GM18520 (cell line): ENCODE measurements around the gene HDAC9.

Experiments used
- ATAC-seq: cut with Tn5 transposase; IDR thresholded peaks from one replicate; pipeline ENCODE4 v1.9.1; 2021; ENCODE audit not compliant: unreplicated experiment

HDAC9 gene

DNA sequence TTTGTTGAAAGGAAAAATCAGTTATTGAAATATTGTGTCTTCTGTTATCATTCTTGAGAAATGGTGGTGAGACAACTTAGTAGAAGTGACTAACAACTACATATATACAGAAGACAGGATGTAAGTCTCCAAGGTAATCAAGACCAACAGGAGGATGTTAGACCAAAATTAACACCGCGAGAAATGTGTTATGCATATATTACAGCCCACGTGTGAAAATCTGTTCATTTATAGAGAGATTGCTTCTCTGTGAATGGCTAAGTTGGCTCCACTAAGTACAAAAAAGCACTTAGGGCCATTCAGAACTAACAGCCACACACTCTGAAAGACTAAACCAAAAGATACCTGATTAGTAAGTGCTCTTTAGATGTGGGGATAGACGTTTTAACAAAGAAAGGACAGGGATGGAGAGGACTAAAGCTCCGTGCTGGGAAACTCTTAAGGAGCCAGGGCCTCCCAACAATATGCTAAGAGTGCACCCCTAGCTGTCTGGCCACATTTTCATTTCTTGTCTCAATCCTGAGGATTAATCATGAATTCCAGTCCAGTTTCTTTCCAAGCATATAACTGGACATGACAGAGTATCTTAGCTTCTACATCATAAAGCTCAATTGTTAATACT is 26.5 kb downstream of the HDAC9 start:
- peak; percentile 95 for ATAC-seq

DNA sequence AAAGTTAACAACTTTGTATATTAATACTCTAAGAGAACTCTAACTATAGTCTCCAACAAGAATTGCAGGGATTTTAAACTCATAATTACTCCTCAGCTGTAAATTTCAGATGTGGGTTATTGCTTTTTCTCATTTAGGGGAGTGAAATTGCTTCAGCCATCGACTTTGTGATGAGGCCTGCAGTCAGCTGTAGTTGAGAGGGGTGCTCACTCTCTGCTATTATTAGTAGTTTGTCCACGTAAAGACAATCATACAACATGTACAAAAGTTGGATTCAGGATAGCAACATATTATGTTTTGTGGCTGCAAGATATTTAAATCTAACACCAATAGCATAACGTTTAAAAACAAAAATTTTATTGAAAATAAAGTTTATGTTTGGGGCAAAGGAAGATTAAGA is 28.7 kb downstream of the HDAC9 start:
- no peak for ATAC-seq

DNA sequence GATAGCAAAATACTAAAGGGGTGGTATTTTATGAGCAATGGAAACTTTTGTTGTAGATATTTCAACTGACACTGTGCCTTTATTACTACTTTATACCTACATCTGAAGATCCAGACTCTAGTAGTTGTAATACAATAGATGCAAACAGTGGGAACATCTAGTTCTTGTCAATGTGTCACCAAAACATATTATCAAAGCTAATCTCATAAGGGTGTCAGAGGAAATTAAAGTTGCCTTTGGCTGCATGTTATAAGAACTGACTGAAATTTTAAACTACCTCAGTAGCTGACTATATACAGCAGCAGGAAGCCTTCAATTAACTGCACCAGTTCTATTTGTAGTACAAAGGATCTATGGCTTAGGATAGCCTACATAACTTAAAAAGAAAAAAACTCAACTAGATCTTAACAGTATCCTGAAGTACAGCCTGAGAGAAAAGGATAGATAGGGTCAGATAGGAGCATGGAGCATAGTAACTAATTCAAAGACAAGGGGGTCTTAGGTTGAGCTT is 30.9 kb downstream of the HDAC9 start:
- no peak for ATAC-seq

DNA sequence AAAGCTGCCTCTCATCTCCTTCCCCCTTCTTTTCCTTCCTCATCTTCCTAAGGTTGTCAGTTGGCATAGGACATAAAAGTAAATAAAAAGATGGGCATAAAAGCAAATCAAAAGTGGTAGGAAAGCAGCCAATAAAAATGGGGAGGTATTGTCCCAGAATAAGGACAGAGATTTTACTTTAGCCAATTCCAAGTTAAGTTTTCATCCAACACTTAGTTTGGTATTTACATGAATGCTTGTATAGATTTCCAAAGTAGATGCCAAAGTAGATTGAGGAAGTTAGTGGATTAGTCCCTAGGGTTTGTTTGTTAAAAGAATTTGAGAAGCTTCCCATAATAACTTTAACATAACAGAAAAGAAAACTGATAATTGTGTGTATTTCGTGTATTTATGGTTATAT is 33.7 kb downstream of the HDAC9 start:
- ATAC-seq: no peak

DNA sequence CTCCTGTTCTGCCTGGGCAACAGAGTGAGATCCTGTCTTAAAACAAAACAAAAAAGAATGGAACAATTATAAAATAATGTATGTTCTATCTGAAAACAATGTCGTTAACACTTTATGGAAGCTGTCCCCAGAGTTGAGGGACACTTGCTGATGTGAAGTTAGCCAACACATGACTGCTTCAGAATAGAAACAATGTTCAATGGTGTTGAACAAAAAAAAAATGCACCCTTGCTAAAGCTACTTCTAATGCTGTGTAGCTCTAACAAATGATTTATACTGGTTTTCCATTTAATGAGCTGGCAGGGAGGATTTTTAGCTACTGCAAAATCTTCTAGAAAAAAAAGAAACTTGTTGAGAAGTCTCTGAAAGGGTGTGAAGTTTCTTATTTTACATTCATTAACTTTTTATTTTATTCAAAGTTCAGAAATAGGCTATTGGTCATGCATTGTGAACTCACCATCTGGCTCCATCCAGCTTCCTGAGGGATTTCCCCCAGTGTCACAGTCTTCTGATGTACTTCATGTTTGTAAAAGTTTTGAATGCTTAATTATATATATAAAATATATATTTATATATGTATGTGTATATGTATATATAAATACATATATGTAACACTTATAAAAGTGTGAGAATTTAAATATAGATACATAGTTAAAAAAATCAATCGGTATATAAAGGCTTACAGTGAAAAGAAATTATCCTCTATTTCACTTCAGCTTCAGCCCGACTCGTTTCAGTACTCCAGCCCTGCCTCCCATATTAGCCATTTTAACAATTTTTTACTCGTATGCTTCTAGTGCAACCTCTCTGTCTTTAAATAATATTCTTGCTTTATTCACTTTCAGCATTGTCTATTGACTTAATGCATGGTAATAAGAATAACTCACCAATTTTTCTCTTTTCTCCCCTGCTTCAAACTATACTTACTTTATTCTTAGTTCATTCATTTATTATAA is 35.0 kb downstream of the HDAC9 start:
- peak; percentile 65 for ATAC-seq

DNA sequence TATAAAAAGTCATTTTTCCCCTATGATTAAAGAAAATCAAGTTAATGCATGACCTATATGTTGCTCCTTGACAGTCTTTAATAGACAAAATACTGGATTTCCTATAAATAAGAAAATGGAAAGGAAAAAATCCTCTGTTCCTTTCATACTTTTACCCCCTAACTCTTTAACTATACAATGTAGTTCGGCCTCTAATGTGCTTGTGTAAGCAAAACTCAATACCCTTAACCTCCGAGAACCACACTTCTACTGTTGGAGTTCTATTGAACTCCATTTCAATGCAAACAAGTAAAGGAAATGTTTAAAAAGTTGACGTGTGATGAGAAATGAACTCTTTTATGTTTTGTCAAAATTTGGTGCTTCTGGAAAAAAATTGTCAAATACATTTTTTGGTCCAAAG is 36.0 kb downstream of the HDAC9 start:
- ATAC-seq: no peak

DNA sequence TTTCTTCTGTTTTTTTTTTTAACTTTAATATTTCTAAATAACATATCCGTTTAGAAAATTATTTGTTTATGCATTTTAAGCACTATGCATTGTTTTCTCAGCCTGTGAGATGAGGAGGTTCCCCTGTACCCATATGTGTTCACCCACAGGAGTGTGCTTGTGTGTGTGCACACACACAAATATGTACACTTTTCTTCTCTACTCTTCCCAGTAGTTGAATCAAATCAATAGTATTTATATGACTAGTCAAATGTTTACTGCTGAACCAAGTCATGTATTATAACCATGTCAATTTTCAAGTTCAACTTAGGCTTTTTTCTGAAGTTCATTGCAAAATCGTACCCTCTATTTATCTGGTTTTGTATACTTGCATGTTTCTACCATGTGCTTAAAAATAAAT is 37.3 kb downstream of the HDAC9 start:
- ATAC-seq: peak; percentile 30

DNA sequence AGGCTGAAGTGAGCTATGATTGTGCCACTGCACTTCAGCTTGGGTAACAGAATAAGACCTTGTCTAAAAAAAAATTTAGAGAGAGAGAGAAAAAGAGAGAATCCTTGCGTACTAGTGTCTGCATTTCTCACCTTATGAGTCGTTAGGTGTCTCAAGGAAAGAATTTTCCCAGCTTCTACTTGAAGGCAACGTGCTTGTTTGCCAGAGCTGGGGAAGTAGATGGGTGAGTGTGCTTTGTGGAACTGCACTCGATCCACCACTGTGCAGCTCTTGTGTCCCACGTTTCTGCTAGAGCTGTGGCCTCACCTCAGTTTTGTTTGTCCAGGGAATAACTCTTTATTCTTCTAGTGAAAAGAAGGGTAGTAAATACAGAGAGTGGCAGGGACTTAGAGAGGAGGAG is 38.9 kb downstream of the HDAC9 start:
- no peak for ATAC-seq

DNA sequence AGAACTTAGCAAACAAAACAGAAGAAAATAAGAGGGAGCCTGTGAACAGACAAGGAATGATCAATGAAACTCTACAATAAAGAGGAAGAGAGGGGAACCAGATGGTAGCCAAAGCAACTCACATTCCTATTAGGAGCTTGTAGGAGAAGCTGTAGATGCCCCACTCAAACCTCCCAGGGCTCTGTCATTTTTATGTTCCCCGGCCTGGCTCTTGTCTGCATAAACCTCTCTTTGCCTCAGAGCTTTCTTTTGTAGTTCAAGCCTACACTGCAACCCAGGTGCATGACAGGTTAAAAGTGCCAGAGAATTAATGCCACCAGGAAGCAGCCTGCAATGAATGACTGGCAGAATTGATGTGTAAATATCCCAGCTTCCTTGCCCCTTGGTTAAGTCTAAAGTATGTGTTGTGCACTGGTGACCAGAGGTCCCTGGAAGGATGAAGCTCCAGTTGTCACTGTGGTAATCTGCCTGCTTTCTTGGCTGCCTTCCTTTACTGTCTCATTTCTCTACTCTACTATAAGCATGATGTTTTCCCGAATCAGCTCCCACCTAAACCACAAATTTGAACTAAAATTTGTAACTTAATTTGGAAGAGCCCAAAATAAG is 40.4 kb downstream of the HDAC9 start:
- no peak for ATAC-seq

DNA sequence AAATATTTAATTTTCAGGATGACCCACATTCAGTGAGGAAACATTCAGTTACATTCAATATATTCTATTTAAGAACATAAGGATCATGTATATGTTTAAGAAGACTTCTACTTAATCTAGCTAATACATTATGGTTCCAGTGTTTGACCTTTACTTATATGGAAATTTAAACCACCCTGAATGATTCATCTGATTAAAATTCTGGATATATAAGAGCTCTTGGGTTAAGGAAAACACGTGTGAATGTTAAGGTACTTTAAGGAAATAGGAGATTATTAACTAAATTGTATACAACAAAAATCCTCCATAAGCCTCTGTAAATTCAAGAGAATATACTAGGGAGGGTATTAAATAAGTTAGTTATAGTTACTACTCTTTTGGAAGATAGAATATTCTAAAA is 40.9 kb downstream of the HDAC9 start:
- ATAC-seq: no peak

DNA sequence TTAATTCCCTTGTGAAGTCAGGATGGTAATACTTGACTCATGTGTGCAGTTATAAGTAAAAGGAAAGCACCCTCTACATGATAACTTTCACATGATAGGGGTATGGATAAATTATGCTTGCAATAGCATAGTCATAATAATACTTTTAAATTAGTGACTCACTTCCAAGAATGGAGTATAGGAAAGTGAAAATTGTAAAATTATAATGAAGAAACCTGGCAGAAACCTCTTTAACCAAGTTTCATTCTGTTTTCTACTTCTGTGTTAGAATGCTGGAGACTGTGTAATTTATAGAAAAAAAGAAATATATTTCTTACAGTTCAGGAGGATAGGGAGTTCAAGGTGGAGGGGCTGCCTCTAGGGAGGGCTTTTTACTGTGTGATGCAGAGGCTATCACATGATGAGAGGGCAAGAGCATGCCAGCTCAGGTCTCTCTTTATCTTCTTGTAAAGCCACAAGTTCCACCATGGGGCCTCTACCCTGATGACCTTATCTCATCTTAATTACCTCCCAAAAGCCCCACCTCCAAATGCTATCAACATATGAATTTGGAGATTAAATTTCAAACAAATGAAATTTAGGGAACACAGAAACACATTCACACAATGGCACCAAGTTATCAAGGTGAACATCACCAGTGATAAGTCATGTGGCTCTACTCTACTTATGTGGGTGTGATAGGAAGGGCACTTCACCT is 43.2 kb downstream of the HDAC9 start:
- ATAC-seq: peak; percentile 89

DNA sequence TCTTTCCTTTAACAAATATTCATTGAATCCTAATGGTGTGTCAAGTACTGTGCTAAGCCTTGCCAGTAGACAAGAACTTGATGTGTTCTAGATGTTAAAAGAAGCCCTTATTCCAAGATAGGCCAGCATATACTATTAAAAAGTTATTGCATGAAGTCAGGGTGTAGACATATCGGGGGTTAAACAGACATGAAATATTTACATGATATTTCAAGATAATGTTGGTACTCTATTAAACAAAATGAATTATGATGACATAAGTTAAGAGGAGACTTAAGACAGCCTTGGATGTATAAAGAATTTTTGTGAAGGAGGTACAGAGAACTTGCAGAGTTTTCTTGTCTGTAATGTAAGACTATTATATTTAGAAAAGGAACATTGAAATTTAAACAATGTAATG is 44.8 kb downstream of the HDAC9 start:
- ATAC-seq: no peak

DNA sequence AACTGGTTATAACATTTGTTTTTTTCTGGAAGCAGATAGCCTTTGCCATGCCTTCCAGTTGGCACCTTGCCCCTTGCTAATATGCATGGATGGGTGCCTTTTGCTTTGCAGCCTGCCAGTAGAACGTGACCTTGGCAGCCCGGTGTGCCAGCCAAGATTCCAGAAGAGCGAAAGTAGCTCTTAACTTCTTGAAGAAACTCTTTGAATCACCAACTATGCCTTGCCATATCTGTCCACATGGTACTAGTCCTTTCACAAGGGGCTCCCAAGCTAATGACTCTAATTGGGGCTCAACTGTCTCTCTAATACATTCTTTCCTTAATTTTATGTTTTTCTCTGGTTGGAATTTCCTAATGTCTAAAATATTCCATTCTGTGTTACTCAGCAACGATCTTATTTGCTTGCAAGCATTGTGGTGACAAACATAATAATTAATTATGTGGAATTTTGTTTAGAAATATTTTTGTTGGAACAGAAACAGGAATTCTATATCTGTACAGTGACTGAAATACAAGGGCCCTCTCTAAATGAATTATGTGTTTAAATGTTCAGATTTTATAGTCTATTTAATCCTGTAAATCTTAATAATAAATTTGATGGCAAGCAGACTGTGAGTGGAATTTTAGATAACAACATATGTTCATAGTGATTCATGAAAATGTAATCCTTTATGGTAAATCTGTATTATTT is 45.8 kb downstream of the HDAC9 start:
- no peak for ATAC-seq

DNA sequence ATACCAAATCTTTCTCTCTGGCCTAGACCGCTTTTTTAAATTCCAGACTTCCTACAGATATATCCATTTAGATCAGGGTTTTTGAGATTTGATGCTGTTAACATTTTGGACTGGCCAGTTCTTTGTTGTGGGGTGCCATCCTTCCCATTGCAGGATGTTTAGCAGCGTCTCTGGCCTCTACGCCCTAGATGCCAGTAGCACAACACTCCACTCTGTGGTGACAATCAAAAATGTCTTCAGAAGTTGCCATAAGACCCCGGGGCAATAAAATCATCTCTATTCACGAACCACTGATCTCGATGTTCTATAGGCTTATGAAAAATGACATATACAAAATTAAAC is 46.3 kb downstream of the HDAC9 start:
- no peak for ATAC-seq

DNA sequence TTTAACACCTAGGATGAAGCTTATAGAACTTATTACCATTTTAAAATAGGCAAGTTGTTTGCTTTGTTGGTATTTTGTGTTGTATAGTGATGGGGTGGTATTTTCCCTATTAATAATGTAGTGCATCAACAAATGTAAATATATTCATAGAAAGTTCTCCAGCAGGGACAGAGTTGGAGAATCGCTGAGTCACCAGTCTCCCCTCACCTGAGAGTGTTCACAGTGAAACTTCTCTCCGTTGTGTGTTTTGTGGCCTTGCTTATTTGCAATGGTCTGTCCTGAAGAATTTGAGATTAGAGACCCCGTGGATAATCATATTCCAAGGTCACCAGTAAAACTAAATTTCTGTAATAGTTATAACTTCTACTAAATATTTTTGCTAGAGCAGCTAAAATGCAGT is 51.0 kb downstream of the HDAC9 start:
- no peak for ATAC-seq

DNA sequence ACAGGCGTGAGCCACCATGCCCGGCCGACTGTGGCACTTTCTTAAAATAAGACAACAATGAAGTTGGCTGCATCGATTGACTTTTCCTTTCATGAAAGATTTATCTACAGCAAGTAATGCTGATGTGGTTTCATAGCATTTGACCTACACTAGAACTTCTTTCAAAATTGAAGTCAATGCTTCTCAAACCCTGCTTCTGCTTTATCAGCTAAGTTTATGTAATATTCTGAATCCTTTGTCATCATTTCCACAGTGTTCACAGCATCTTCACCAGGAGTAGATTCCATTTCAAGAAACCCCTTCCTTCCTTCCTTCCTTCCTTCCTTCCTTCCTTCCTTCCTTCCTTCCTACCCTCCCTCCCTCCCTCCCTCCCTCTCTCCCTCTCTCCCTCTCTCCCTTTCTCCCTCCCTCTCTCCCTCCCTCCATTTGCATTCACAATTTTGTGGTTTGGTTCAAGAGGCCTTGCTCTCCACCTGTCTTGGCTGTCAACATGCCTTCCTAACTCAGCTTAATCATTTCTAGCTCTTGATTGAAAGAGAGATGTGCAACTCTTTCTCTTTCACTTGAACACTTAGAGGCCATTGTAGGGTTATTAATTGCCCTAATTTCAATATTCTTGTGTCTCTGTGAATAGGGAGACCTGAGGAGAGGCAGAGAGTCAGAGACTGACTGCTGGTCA is 52.1 kb downstream of the HDAC9 start:
- ATAC-seq: peak; percentile 75

DNA sequence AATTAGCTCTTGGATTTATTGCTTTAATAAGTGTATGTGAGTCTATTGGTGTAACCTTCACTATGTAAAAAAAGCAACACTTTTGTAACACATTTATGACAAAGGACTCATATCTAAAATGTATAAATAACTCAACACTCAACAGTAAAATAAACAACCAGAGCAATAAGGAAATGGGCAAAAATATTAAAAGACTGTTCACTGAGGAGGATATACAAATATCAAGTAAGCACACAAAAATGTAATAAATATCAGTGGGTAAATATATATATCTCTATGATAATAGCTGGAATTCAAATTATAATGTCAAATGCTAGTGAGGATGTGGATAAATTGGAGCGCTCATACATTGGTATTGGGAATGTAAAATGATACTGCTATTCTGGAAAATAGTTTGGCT is 53.0 kb downstream of the HDAC9 start:
- no peak for ATAC-seq

DNA sequence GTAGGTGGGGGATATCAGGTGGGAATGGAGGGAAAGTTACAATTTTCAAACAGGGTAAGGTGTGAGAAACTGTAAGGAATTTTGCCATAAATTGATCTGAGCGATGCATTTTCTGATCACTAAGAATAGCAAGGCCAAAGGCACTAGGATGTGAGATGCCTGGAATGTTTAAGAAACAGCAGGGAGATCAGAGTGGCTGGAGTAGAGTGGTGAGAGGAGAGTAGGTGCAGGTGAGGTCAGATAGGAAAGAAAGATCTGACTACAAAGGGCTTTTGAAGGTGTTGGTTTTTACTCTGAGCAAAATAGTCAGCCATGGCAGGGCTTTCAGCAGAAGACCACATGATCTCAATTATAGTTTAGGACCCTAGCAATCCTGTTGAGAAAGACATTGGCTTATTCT is 55.0 kb downstream of the HDAC9 start:
- ATAC-seq: no peak

DNA sequence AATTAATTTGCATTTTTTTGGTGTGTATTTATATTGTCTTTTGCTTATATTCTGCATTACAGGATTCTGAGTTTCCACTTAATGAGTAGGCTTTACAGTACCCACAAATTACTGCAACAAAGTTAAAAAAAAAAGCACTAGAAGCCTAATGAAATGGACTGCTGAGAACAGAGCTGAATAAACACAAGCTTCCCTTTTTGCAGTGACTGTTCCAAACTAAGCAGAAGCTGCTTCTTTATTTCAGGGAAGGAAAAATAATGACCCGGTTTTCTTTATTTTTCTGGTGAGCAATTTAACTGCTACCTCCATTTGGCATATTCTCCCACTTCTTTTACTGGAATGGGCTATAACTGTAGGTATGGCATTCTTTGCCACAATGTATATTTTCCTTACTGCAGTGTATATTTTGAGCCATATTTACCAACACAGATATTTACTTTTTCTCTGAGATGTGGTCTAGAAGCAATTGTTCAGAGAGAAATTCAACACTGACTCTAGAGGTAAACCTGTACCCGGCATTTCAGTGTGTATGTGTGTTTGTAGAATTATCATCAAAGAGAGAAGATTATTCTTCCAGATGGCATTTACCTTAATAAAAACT is 56.9 kb downstream of the HDAC9 start:
- no peak for ATAC-seq
